ENCODE data around the gene CASZ1. TPM values are rescaled to one million over a fixed set of nuclear protein-coding genes. Genes with fewer than 3 reads are reported as not detected.

The CASZ1 gene
- total and polyA plus RNA-seq, 2 experiments from 2014 or later: 6.2 to 6.7 TPM

DNA sequence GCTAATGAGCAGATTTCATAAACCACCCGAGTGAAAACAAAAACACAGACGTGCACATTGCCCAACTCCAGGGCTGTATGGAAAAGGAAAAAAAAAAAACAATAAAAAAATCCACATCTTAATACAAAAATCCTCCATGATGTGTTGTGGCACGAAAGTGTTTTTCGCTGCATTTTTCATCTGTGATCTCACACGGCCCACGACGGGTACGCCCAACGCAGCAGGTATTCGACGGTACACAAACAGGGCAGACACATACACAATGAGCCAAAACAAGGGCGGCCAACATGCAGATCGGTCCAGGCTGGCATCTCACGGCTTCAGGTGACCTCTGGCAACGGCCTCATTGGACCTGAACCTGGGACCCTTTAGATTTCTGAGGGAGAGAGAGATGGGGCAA, 31.1 kb downstream of the CASZ1 start:
- Histone ChIP-seq H2AFZ (no peak overlapping the region), H3K4me1 (ENCODE audit: insufficient read depth) (peaks cover 7% of the 10 kb centered on the region; the same call in 1 of the 2 replicates), H3F3A (replicated peaks; ENCODE audit: low read depth) (no peaks in the 10 kb centered on the region), H3K36me3 (ENCODE audit: insufficient read depth) (no peaks in the 10 kb centered on the region), H3K27ac (ENCODE audit: low read depth) (no peak overlapping the region), H4K20me1 (replicated peaks; ENCODE audit: insufficient read depth) (no peaks in the 10 kb centered on the region), H3K4me2 (no peak overlapping the region), H3K9me2 (ENCODE audit: insufficient read depth) (no peaks in the 10 kb centered on the region), H3K4me3 (no peak overlapping the region), H3K27me3 (ENCODE audit: insufficient read depth) (no peaks in the 10 kb centered on the region), H3K79me2 (replicated peaks; ENCODE audit: insufficient read depth) (no peaks in the 10 kb centered on the region)
- no peak overlapping the region for H3K4me3 Mint-ChIP-seq
- peaks cover 19% of the 10 kb centered on the region for H3K4me1 Mint-ChIP-seq
- no peaks in the 10 kb centered on the region for H3K36me3 Mint-ChIP-seq (ENCODE audit: low read depth)
- H3K27me3 Mint-ChIP-seq (ENCODE audit: insufficient read depth, low read depth, poor library complexity): peaks cover 11% of the 10 kb centered on the region
- DNase-seq (ENCODE audit: low spot score): no peak
- H3K9me3 Mint-ChIP-seq: no peaks in the 10 kb centered on the region
- no peak overlapping the region for H3K27ac Mint-ChIP-seq
- no peak for ATAC-seq
- no peak for TF ChIP-seq ZNF462 (CRISPR knock-in tag; IDR thresholded peaks at IDR 0.05)
- TF ChIP-seq, protein P1, sequence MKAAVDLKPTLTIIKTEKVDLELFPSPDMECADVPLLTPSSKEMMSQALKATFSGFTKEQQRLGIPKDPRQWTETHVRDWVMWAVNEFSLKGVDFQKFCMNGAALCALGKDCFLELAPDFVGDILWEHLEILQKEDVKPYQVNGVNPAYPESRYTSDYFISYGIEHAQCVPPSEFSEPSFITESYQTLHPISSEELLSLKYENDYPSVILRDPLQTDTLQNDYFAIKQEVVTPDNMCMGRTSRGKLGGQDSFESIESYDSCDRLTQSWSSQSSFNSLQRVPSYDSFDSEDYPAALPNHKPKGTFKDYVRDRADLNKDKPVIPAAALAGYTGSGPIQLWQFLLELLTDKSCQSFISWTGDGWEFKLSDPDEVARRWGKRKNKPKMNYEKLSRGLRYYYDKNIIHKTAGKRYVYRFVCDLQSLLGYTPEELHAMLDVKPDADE (IDR thresholded peaks at IDR 0.05): no peak
- no peak for TF ChIP-seq EZH2 (IDR thresholded peaks at IDR 0.05; ENCODE audit: low read depth, unreplicated experiment)
- TF ChIP-seq ZNF114 (CRISPR knock-in tag; IDR thresholded peaks at IDR 0.05): no peak
- no peak for TF ChIP-seq CREB1 (CRISPR knock-in tag; IDR thresholded peaks at IDR 0.05; ENCODE audit: low read depth)
- no peak for TF ChIP-seq ZNF331 (CRISPR knock-in tag; IDR thresholded peaks at IDR 0.05; ENCODE audit: low read depth)
- no peak for TF ChIP-seq CTCF (conservative IDR thresholded peaks at IDR 0.05; ENCODE audit: low read depth in 2 of 2)
- no peak for TF ChIP-seq STAT1 (IDR thresholded peaks at IDR 0.05; ENCODE audit: unreplicated experiment)
- no peak for TF ChIP-seq EZH2phosphoT487 (IDR thresholded peaks at IDR 0.05; ENCODE audit: unreplicated experiment)
- no peak for TF ChIP-seq JUNB (IDR thresholded peaks at IDR 0.05; ENCODE audit: unreplicated experiment)
- TF ChIP-seq REST (IDR thresholded peaks at IDR 0.05; ENCODE audit: unreplicated experiment): no peak
- no peak for TF ChIP-seq POLR2AphosphoS5 (IDR thresholded peaks at IDR 0.05; ENCODE audit: low read depth)
- no peak for TF ChIP-seq NANOG (IDR thresholded peaks at IDR 0.05; ENCODE audit: borderline replicate concordance)
